Kidney (tissue), 14 donors: ENCODE data around the gene SLC28A1. TPM values are rescaled to one million over a fixed set of nuclear protein-coding genes. Genes with fewer than 3 reads are reported as not detected.

ENCODE experiments used
- DNase-seq, 5 donors: peaks; one replicate each; pipeline ENCODE4 v3.0.0-alpha.2; 2013 to 2020
- FAIRE-seq: peaks from 2 replicates; lab custom pipeline; 2012; peaks lifted over from hg19 to GRCh38; lab: Jason Lieb, UNC
- H3K27ac ChIP-seq, 2 donors: one replicate each; pipeline ENCODE4 v1.7.0; 2013; ENCODE audit warnings: low read depth in 2 of 2, low read length in 2 of 2, inconsistent platforms in 1 of 2
- H3K27me3 ChIP-seq: one replicate; pipeline ENCODE4 v1.7.1; 2013; ENCODE audit warnings: low read length, inconsistent platforms; ENCODE audit not compliant: control insufficient read depth, insufficient read depth
- H3K36me3 ChIP-seq, 3 donors: one replicate each; pipeline versions ENCODE4 v1.7.0 to v1.7.1; 2013; ENCODE audit warnings: low read length in 3 of 3, control low read depth in 1 of 3, inconsistent platforms in 1 of 3; ENCODE audit not compliant: insufficient read depth in 3 of 3, control insufficient read depth in 2 of 3
- H3K4me1 ChIP-seq, 3 donors: one replicate each; pipeline versions ENCODE4 v1.7.0 to v1.7.1; 2013; ENCODE audit warnings: low read length in 3 of 3, inconsistent platforms in 1 of 3, low read depth in 1 of 3; ENCODE audit not compliant: control insufficient read depth in 2 of 3, insufficient read depth in 2 of 3
- H3K4me3 ChIP-seq, 3 donors: one replicate each; pipeline versions ENCODE4 v1.7.0 to v1.8.1; 2013; ENCODE audit warnings: low read length in 3 of 3, control low read depth in 1 of 3, inconsistent platforms in 1 of 3
- H3K9ac ChIP-seq, 3 donors: one replicate each; pipeline versions ENCODE4 v1.7.0 to v1.7.1; 2013; ENCODE audit warnings: low read length in 3 of 3, control low read depth in 1 of 3, inconsistent platforms in 1 of 3
- H3K9me3 ChIP-seq, 3 donors: one replicate each; pipeline versions ENCODE4 v1.7.0 to v1.7.1; 2013; ENCODE audit warnings: low read length in 3 of 3, control low read depth in 1 of 3, inconsistent platforms in 1 of 3; ENCODE audit not compliant: control insufficient read depth in 2 of 3, insufficient read depth in 1 of 3
- CTCF ChIP-seq: IDR thresholded peaks from 3 replicates; pipeline ENCODE4 v1.5.1; 2012; ENCODE audit warnings: mild to moderate bottlenecking, moderate library complexity, borderline replicate concordance; ENCODE audit not compliant: insufficient read depth; ENCODE audit errors: extremely low read depth
- intact Hi-C: fragments of 100-400 bp; cut with DNase I; formaldehyde crosslinking; loops from one replicate; pipeline ENCODE4 v1.11.1; 2022
- polyA plus RNA-seq: library from polyadenylated mRNA; stranded (reverse); fragments of 350-450 nt; fragmentation: Illumina TruSeq; extraction: RNeasy Lipid Tissue Mini Kit (QIAGEN cat#74804); gene quantifications from one replicate; pipeline ENCODE4 v1.2.3, GENCODE V29; 2014; ENCODE audit warnings: low read depth, low replicate concordance; ENCODE audit not compliant: insufficient read depth
- total RNA-seq: library from RNA; stranded (reverse); fragmentation: NEBNext Ultra II Directional; extraction: Animal tissue kit (Norgen Biotek cat#: 25700); gene quantifications from one replicate; pipeline ENCODE4 v1.2.1, GENCODE V29; 2021
- donor health status: control.
- donor health status: control.
- donor health status: control.
- donor health status: control.
- donor health status: control.
- donor health status: DM: yes; HTN: yes; CAD: no.
- donor health status: Normal renal cell carcinoma (clear cell type).

Gene SLC28A1
- total and polyA plus RNA-seq, 2 donors from 2014 or later = 12.8 to 51.2 TPM

GRCh38 chr15:84888639-84889038, 4.2 kb downstream of the SLC28A1 start:
- H3K36me3 ChIP-seq = peaks cover 0 to 14% (median 0%) of the 10 kb centered on the region in 3 donors
- no peaks in the 10 kb centered on the region for H3K27me3 ChIP-seq
- no peak for TF ChIP-seq CTCF
- peak overlapping the region; percentile 1 to 41 for H3K27ac ChIP-seq
- peaks cover 0 to 7% (median 0%) of the 10 kb centered on the region in 3 donors for H3K4me1 ChIP-seq
- no peak overlapping the region for H3K9ac ChIP-seq
- H3K9me3 ChIP-seq = no peaks in the 10 kb centered on the region
- no peak for FAIRE-seq
- intact Hi-C loops = no loop called here
- peak in 1 of 5 donors; percentile 41 for DNase-seq
- peak overlapping the region in 1 of 3 donors; percentile 77 for H3K4me3 ChIP-seq

DNA sequence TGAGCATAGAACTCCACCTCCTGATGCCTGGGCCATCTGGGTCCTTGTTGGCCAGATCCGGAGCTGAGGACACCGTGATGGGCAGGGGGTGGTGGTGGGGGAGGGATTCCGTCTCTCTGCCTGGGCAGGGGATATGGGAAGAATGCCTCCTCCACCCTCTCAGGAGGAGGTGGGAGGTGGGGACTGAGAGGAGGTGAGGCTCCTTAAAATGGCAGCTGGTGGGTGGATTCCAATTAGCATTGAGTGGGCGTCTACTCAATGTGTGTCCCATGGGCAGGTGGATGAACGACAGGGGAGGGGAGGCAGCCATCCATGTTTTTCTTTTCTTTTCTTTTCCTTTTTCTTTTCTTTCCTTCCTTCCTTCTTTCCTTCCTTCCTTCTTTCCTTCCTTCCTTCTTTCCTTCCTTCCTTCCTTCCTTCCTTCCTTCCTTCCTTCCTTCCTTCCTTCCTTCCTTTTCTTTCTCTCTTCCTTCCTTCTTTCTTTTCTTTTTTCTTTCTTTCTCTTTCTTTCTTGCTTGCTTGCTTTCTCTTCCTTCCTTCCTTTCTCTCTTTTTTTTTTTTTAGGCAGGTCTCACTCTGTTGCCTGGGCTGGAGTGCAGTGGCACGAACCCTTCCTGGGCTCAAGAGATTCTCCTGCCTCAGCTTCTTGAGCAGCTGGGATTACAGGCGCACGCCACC, 5.0 kb downstream of the SLC28A1 start:
- Histone ChIP-seq H3K27ac (peak overlapping the region in 1 of 2 donors; percentile 25), H3K9ac (no peak overlapping the region), H3K9me3 (no peaks in the 10 kb centered on the region), H3K27me3 (no peaks in the 10 kb centered on the region), H3K36me3 (peaks cover 0 to 14% (median 2%) of the 10 kb centered on the region in 3 donors), H3K4me1 (peaks cover 0 to 7% (median 0%) of the 10 kb centered on the region in 3 donors), H3K4me3 (no peak overlapping the region)
- intact Hi-C loops = no loop called here
- DNase-seq (no peak), FAIRE-seq (no peak)
- TF ChIP-seq CTCF = no peak

DNA sequence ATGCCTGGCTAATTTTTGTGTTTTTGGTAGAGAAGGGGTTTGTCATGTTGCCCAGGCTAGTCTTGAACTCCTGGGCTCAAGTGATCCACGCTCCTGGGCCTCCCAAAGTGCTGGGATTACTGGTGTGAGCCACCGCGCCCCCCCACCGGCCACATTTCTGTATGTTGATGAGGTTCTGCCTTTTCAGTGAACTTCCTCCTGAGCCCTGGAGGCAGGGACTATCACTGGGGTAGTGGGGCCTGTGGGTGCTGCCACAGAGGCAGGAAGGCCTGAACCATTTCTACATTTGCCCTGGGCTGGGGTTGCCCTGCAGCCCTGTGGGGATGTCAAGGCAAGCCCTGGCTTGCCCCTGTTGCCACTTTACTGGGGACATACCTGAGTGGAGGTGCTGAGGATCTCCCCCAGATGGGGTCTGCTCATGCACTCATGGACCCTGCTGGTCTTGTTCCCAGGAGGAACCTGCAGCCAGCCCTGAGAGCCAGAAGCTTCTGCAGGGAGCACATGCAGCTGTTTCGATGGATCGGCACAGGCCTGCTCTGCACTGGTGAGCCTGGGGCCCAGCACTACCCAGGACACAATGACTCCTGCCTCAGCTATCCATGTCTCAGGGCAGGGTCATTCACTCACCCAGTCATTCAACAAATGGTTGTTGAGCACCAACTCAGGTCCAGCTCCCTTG, 5.7 kb downstream of the SLC28A1 start:
- no peaks in the 10 kb centered on the region for H3K27me3 ChIP-seq
- peaks cover 0 to 7% (median 0%) of the 10 kb centered on the region in 3 donors for H3K4me1 ChIP-seq
- H3K9ac ChIP-seq = no peak overlapping the region
- no peak overlapping the region for H3K27ac ChIP-seq
- no peak for FAIRE-seq
- H3K9me3 ChIP-seq = no peaks in the 10 kb centered on the region
- DNase-seq = no peak
- H3K4me3 ChIP-seq = no peak overlapping the region
- peaks cover 0 to 14% (median 3%) of the 10 kb centered on the region in 3 donors for H3K36me3 ChIP-seq
- TF ChIP-seq CTCF = no peak
- intact Hi-C loops = no loop called here
